Caco-2 (cell line): ENCODE measurements around the gene MAD1L1. TPM values are rescaled to one million over a fixed set of nuclear protein-coding genes. Genes with fewer than 3 reads are reported as not detected.

Experiments
- BruUV-seq: library from RNA; stranded (reverse); fragments of 400-500 nt; replicated peaks from 2 replicates; lab custom pipeline; 2021; lab: Mats Ljungman, UMichigan
- CTCF ChIA-PET: fragments of 300-600 bp; sonication (Branson Sonifier 250); formaldehyde crosslinking; loops from one replicate; lab custom pipeline; 2022; ENCODE audit warnings: antibody characterized with exemption; lab: Charles Lee
- POLR2A ChIA-PET: fragments of 300-600 bp; sonication (Branson Sonifier 250); formaldehyde crosslinking; loops from one replicate; lab custom pipeline; 2022; ENCODE audit warnings: antibody characterized with exemption; lab: Charles Lee
- DNase-seq, 2 experiments: peaks; one replicate each; pipeline versions ENCODE4 v3.0.0 to v3.0.0-alpha.2; 2020 to 2022
- H3K27me3 ChIP-seq: replicated peaks from 2 replicates; pipeline ENCODE4 v1.6.0; 2011; ENCODE audit warnings: low read length; ENCODE audit not compliant: control insufficient read depth, insufficient read depth
- H3K36me3 ChIP-seq: 2 replicates; pipeline ENCODE4 v1.5.1; 2011; ENCODE audit warnings: low read length; ENCODE audit not compliant: control insufficient read depth, insufficient read depth
- H3K4me1 ChIP-seq: fragments of 250-450 bp; sonication (Bioruptor Pico); 2 replicates; pipeline ENCODE4 v1.5.1; 2020; ENCODE audit warnings: mild to moderate bottlenecking
- H3K4me3 ChIP-seq: 2 replicates; pipeline ENCODE4 v1.5.1; 2011; ENCODE audit warnings: low read depth, mild to moderate bottlenecking, control low read depth, low read length
- H3K9me3 ChIP-seq: fragments of 250-450 bp; sonication (Bioruptor Pico); 2 replicates; pipeline ENCODE4 v1.5.1; 2020; ENCODE audit warnings: mild to moderate bottlenecking, moderate library complexity
- H3K27ac Mint-ChIP-seq: one replicate; pipeline ENCODE4 v1.8.0; 2022; ENCODE audit warnings: mixed read lengths; ENCODE audit not compliant: unreplicated experiment
- H3K27me3 Mint-ChIP-seq: one replicate; pipeline ENCODE4 v1.8.0; 2022; ENCODE audit warnings: mixed read lengths; ENCODE audit not compliant: insufficient read depth, unreplicated experiment
- H3K36me3 Mint-ChIP-seq: one replicate; pipeline ENCODE4 v1.8.0; 2022; ENCODE audit warnings: mild to moderate bottlenecking, mixed read lengths; ENCODE audit not compliant: insufficient read depth, unreplicated experiment
- H3K4me1 Mint-ChIP-seq: one replicate; pipeline ENCODE4 v1.8.0; 2022; ENCODE audit warnings: low read depth, mixed read lengths; ENCODE audit not compliant: unreplicated experiment
- H3K4me3 Mint-ChIP-seq: one replicate; pipeline ENCODE4 v1.8.0; 2022; ENCODE audit warnings: mild to moderate bottlenecking, moderate library complexity, mixed read lengths; ENCODE audit not compliant: unreplicated experiment
- H3K9me3 Mint-ChIP-seq: one replicate; pipeline ENCODE4 v1.8.0; 2022; ENCODE audit warnings: mixed read lengths; ENCODE audit not compliant: unreplicated experiment
- intact Hi-C: fragments of 100-400 bp; cut with micrococcal nuclease; formaldehyde crosslinking; loops from one replicate; pipeline ENCODE4 v1.10.0; 2022; ENCODE audit not compliant: unreplicated experiment
- total RNA-seq: library from RNA; stranded (reverse); gene quantifications from 2 replicates; pipeline ENCODE4 v1.2.3, GENCODE V29; 2022
- TF ChIP-seq, protein P1 (sequence below), 2 experiments: fragments of 200-600 bp in 1 of 2; IDR thresholded peaks; 1 replicate in 1 of 2; 2 replicates in 1 of 2; pipeline versions ENCODE4 v1.5.1 to v1.8.0; 2011 to 2022; ENCODE audit warnings: antibody characterized with exemption in 1 of 2, control low read depth in 1 of 2, inconsistent platforms in 1 of 2, low read depth in 1 of 2, low read length in 1 of 2, mild to moderate bottlenecking in 1 of 2, moderate library complexity in 1 of 2; ENCODE audit not compliant: insufficient read depth in 1 of 2, severe bottlenecking in 1 of 2, unreplicated experiment in 1 of 2

Gene MAD1L1
- total RNA-seq, 1 experiment from 2014 or later = 58.6 TPM

DNA sequence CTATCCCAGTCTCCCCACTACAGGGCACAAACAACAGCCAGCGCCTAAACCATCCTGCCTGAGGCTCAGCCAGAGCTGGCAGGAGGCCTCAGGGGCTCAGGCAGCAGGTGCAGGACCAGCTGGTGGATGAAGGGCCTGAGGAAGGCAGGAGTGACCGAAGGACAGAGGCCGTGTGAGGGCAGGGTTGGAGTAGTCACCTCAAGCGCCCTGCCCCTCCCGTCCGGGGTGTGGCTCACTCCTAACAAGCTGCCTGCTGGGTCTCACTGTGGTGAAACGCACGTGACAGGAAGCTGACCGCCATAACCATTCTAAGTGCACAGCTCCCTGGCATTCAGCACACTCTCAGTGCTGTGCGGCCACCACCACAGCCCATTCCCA is 281.6 kb downstream of the MAD1L1 start:
- no peak overlapping the region for H3K4me3 Mint-ChIP-seq
- BruUV-seq = no TSS peak
- DNase-seq = no peak
- H3K36me3 Mint-ChIP-seq = peaks cover 8% of the 10 kb centered on the region
- Histone ChIP-seq H3K9me3 (no peaks in the 10 kb centered on the region), H3K4me1 (no peaks in the 10 kb centered on the region), H3K36me3 (no peaks in the 10 kb centered on the region; the same call in 1 of the 2 replicates), H3K4me3 (no peak overlapping the region), H3K27me3 (no peaks in the 10 kb centered on the region)
- H3K9me3 Mint-ChIP-seq = no peaks in the 10 kb centered on the region
- H3K4me1 Mint-ChIP-seq = no peaks in the 10 kb centered on the region
- intact Hi-C loops = no loop called here
- no peaks in the 10 kb centered on the region for H3K27me3 Mint-ChIP-seq
- ChIA-PET POLR2A (no interaction called here), CTCF (no interaction called here)
- TF ChIP-seq, protein P1, sequence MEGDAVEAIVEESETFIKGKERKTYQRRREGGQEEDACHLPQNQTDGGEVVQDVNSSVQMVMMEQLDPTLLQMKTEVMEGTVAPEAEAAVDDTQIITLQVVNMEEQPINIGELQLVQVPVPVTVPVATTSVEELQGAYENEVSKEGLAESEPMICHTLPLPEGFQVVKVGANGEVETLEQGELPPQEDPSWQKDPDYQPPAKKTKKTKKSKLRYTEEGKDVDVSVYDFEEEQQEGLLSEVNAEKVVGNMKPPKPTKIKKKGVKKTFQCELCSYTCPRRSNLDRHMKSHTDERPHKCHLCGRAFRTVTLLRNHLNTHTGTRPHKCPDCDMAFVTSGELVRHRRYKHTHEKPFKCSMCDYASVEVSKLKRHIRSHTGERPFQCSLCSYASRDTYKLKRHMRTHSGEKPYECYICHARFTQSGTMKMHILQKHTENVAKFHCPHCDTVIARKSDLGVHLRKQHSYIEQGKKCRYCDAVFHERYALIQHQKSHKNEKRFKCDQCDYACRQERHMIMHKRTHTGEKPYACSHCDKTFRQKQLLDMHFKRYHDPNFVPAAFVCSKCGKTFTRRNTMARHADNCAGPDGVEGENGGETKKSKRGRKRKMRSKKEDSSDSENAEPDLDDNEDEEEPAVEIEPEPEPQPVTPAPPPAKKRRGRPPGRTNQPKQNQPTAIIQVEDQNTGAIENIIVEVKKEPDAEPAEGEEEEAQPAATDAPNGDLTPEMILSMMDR (IDR thresholded peaks at IDR 0.05; ENCODE audit: insufficient read depth in 1 of 2, low read depth in 1 of 2, low read length in 1 of 2, severe bottlenecking in 1 of 2, unreplicated experiment in 1 of 2) = no peak
- H3K27ac Mint-ChIP-seq = peak overlapping the region; percentile 7

DNA sequence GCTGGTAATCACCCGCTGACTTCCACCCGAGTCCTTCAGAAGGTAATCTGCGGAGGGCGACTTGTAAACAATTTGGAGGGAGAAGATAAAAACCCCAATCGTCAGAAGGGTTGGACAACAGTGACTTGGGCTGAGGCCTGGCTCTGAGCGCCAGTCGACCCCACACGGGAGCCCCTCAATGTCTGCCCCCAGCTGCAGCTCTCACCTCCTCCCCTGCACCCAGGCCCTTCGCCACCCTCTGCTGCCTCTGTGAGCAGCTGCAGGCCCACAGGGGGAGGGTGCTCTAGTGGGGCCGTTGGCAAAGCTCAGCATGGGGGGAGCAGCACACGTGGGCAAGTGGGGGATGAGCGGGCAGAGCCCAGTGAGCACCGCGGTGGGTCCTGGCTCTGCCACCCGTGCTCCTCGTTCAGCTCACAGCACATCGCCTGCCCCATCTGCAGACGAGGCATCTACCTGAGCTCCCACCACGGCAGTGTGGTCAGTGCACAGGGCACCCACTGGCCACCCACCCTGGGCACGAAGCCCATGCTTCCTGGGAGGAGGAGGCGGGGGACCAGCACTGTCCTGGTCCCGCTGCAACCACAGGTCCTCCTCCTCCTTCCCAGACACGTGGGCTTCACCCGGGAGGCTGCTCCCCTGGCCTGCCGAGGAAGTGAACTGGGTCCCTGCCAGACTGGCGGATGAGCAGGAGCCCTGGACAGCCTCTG is 282.1 kb downstream of the MAD1L1 start:
- Mint-ChIP-seq H3K27me3 (no peaks in the 10 kb centered on the region), H3K9me3 (no peaks in the 10 kb centered on the region), H3K36me3 (peaks cover 7% of the 10 kb centered on the region), H3K4me3 (no peak overlapping the region), H3K4me1 (no peaks in the 10 kb centered on the region), H3K27ac (no peak overlapping the region)
- ChIA-PET CTCF (no interaction called here), POLR2A (no interaction called here)
- H3K9me3 ChIP-seq = no peaks in the 10 kb centered on the region
- no peaks in the 10 kb centered on the region for H3K27me3 ChIP-seq
- intact Hi-C loops = no loop called here
- H3K36me3 ChIP-seq = no peaks in the 10 kb centered on the region; the same call in 1 of the 2 replicates
- TF ChIP-seq, protein P1 (IDR thresholded peaks at IDR 0.05; ENCODE audit: insufficient read depth in 1 of 2, low read depth in 1 of 2, low read length in 1 of 2, severe bottlenecking in 1 of 2, unreplicated experiment in 1 of 2) = no peak
- H3K4me3 ChIP-seq = no peak overlapping the region
- H3K4me1 ChIP-seq = no peaks in the 10 kb centered on the region
- BruUV-seq = no TSS peak
- DNase-seq = no peak

DNA sequence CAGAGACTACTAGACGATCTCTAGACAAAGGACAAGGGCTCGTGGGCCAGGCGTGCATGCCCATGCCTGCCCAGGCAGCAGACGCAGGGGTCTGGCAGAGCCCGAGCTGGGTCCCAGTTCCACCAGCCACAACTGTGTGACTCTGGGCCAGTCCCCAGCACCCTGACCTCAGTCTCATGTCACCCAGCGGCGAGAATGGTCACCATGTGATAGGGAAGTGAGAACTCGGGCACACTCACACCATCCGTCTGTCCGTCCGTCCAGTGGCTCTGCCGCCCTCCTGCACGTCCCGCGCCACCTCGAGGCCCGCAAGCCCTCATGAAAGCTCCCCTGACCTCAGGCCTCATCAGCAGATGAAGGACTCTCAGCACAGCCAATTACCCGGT is 282.7 kb downstream of the MAD1L1 start:
- intact Hi-C loops = no loop called here
- H3K4me1 Mint-ChIP-seq = no peaks in the 10 kb centered on the region
- Histone ChIP-seq H3K4me1 (no peaks in the 10 kb centered on the region), H3K9me3 (no peaks in the 10 kb centered on the region), H3K27me3 (no peaks in the 10 kb centered on the region), H3K36me3 (no peaks in the 10 kb centered on the region; the same call in 1 of the 2 replicates), H3K4me3 (no peak overlapping the region)
- no peaks in the 10 kb centered on the region for H3K27me3 Mint-ChIP-seq
- no peak overlapping the region for H3K4me3 Mint-ChIP-seq
- no peaks in the 10 kb centered on the region for H3K9me3 Mint-ChIP-seq
- TF ChIP-seq, protein P1 (IDR thresholded peaks at IDR 0.05; ENCODE audit: insufficient read depth in 1 of 2, low read depth in 1 of 2, low read length in 1 of 2, severe bottlenecking in 1 of 2, unreplicated experiment in 1 of 2) = no peak
- BruUV-seq = no TSS peak
- H3K27ac Mint-ChIP-seq = no peak overlapping the region
- DNase-seq = no peak
- ChIA-PET POLR2A (no interaction called here), CTCF (no interaction called here)
- H3K36me3 Mint-ChIP-seq = peaks cover 13% of the 10 kb centered on the region
